ENCODE measurements around the gene UPK3BL2.
"Not testable (repeated sequence)": the region's sequence is repeated elsewhere in the genome, so short reads cannot be mapped to it uniquely, and the experiment has no call there.

UPK3BL2 gene

DNA sequence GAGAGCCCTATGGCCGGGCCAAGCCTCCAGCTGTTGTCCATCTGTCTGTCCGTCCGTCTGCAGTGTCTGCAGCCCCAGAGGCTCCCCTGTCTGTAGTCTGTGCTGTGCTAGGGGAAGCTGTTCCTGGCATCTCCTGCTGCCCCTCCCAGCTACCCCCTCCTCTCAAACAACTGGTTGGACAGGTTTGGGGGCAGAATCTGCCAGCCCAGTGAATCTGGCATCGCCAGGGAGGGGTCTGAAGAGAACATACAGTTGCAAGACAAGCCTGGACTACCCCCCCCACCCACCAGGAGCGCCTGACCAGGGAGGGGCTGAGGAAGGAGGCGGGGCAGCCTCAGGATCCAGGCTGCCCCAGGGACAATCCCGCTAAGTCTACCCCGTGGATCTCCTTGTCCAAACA lies at the start of gene UPK3BL2:
Gene UPK3BL2, minus strand, starts transcription at position 101 of the 400 bp plus-strand sequence. Its CDS starts 60 bp downstream, at position 41.
- DNase-seq = not testable (repeated sequence)

GRCh38 chr7:102592477-102593019 lies 49.1 kb upstream of the UPK3BL2 start:
- not testable (repeated sequence) for DNase-seq

DNA sequence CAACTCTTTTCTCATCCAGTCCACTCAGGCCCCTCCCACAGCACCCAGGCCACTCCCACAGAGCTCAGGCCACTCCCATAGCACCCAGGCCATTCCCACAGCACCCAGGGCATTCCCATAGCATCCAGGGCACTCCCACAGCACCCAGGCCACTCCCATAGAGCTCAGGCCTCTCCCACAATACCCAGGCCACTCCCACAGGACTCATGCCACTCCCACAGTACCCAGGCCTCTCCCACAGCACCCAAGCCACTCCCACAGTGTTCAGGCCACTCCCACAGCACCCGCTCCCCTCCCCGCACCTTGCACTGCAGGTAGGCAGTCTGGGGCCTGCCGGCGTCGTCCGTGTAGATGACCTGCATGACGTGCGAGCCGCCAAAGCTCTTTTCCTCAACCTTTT lies 46.4 kb upstream of the UPK3BL2 start:
- not testable (repeated sequence) for DNase-seq

DNA sequence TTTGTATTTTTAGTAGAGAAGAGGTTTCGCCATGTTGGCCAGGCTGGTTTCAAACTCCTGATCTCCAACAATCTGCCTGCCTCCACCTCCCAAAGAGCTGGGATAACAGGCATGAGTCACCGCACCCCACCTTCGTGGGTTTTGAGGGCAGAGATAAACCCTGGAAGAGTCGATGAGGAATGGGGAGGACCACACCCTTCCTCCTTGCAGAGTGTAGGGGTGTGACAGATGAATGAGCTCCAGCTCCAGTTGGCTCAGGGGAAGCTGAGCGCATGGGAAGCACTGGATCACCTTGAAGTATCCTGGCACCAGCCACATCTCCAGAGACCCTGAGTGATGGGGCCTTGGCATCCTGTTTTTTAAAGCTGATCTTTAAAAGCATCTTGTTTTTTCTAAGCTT lies 40.0 kb upstream of the UPK3BL2 start:
- not testable (repeated sequence) for DNase-seq

GRCh38 chr7:102581722-102582121 lies 38.2 kb upstream of the UPK3BL2 start:
- DNase-seq = not testable (repeated sequence)

GRCh38 chr7:102578486-102578885 lies 35.0 kb upstream of the UPK3BL2 start:
- not testable (repeated sequence) for DNase-seq

DNA sequence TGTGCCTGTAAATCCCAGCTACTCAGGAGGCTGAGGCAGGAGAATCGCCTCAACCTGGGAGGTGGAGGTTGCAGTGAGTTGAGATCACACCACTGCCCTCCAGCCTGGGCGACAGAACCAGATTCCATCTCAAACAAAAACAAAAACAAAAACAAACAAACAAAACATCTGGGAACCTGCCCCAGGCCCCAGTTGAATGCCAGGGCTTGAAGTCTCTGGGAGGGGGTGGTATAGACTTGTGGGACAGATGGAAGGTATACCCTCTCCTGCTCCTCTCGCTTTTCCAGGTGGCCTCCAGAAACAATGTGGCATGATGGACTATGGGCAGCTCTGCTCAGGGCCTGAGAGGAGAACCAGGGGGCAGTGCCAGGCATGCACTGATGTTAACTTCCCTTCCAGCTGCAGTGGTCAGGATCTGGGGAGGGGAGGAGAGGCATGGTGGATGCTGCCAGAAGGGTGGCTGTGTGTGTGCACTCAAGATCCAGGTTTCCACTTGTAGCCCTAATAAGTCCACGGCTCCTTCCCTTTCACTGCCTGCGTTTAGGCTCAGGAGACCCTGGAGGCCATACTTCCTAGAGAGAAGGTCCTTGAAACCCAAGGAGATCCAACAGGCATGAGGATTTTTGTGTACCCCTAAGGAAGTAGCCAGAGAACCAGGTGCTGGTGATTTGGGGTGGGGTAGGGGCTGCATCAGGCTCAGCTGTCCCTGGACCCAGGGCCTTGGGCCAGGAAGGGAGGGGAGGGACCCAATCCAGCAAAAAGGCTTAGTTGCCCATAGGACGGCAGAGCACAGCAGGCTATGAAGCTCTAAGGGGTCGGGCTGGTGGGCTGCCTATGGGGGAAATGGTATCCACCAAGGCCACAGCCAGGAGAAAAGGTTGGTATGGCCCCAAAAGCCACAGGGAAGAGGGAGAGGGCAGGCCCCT lies 34.1 kb upstream of the UPK3BL2 start:
- not testable (repeated sequence) for DNase-seq

DNA sequence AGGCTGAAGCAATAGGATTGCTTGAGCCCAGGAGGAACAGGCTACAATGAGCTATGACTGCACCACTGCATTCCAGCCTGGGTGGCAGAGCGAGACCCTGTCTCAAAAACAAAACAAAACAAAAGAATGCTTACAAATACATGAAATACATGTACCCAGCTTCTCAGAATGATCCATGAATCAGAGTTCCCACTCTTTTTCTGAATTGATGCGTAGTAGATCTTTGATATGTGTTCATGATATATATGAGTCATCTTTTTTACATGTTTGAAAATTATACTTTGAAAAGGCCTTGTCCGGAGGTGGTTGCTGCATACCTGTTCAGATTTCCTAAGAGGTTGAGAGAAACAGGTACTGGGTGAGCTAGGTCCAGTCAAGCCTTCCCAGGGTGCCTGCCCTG lies 32.9 kb upstream of the UPK3BL2 start:
- DNase-seq = not testable (repeated sequence)

- not testable (repeated sequence) for DNase-seq
Measured at GRCh38 chr7:102574607-102575006, 31.1 kb upstream of the UPK3BL2 start.

GRCh38 chr7:102572261-102573239 lies 29.1 kb upstream of the UPK3BL2 start, which contains the start of gene POLR2J3:
Gene POLR2J3 (minus strand): TSS chr7:102572583. CDS start chr7:102572521, 62 bp downstream.
- DNase-seq = not testable (repeated sequence)

- not testable (repeated sequence) for DNase-seq
Measured at GRCh38 chr7:102568620-102569019, 25.1 kb upstream of the UPK3BL2 start.

- DNase-seq = not testable (repeated sequence)
Measured at GRCh38 chr7:102550808-102551422, 7.4 kb upstream of the UPK3BL2 start, which contains the start of gene SPDYE2. Gene SPDYE2 (plus strand): TSS chr7:102551226. CDS start chr7:102553256, 2,030 bp downstream.

DNA sequence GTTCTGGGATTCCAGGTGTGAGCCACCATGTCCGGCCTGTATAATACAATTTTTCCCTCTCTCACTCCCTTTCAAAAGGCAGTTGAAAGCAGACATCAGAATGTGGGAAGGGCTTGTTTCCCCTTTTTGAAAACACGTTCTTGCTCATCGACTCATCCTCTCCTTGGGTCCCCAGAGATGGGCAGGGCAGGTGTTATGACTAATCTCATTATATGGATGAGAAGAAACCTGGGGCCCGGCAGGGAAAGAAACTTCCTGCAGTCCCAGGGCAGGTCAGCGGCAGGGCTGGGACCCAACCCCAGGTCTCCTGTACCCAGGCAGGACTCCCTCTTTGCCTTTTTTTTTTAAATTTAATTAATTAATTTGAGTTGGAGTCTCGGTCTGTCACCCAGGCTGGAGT lies 2.9 kb upstream of the UPK3BL2 start:
- DNase-seq = not testable (repeated sequence)

GRCh38 chr7:102545288-102545687 lies 1.8 kb upstream of the UPK3BL2 start:
- not testable (repeated sequence) for DNase-seq

- DNase-seq = not testable (repeated sequence)
Measured at GRCh38 chr7:102544372-102544771, 876 bp upstream of the UPK3BL2 start.

GRCh38 chr7:102542771-102543170 lies 725 bp downstream of the UPK3BL2 start:
- not testable (repeated sequence) for DNase-seq

DNA sequence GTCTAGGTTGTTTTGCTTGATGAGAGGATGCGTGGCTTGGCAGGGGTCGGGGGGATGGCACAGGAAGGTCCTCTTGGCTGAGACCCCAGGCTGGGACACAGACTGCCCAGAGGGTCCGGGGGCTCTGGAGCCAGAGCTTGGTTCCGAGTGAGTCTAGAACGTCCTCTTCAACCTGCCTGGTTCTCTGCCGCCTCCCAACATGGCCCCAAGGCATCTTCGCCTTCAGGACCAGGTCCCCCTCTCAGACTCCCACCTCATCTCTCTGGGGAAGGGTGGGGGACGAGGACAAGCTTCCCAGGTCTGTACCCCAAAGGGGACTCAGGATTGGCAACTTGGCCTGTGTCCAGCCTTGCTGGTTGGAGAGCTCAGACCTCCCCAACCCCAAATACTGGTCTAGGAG lies 1.4 kb downstream of the UPK3BL2 start:
- not testable (repeated sequence) for DNase-seq

DNA sequence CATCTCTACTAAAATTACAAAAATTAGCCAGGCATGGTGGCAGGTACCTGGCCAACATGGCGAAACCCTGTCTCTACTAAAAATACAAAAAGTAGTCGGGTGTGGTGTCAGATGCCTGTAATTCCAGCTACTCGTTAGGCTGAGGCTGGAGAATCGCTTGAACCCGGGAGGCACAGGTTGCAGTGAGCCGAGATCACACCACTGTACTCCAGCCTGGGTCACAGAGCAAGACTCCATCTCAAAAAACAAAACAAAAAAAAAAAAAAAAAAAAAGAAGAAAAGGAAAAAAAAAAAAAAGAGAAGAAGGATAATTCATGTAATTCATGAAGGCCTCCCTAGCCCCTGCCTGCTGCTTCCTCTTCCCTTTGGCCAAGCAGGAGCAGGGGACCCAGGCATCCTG lies 2.9 kb downstream of the UPK3BL2 start:
- DNase-seq = not testable (repeated sequence)

- DNase-seq = not testable (repeated sequence)
Measured at GRCh38 chr7:102535062-102535615, 8.4 kb downstream of the UPK3BL2 start.

DNA sequence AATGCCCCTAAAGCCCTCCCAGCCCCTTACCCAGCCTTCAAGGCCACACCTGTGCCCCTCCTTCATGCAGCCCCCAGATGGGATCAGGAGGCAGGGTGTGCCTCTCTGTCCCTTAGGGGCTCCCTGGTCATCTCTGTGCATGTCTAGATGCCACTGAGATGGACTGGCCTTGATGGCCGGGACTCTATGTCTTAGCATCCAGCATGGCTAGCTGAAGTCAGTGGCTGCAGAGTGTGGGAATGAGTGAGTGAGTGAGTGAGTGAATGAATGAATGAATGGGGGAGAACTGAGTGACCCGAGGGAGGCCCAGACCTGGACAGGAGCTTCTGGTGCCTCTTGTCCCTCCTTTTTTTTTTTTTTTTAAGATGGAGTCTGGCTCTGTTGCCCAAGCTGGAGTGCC lies 11.4 kb downstream of the UPK3BL2 start:
- DNase-seq = not testable (repeated sequence)

DNA sequence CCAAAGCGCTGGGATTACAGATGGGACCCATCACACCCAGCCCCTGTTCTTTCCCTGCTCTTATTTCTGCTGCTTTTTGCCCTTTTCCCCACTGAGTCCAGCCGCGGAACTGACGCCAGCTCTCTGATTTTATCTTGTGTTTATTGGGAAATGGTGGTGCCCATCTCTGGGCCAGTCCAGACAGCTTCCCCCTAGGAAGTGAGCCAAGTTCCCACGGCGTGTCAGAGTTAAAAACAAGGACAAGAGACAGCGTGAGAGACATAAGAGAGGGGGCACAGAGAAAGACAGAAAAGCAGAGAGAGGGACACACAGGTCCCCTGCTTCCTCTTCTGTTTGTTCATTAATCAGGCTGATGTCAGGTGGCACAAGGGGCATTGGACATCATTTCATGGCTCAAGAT lies 11.9 kb downstream of the UPK3BL2 start:
- DNase-seq = not testable (repeated sequence)
